HG02588 (cell line): ENCODE data around the gene RNF207.

Source experiments
- ATAC-seq: cut with Tn5 transposase; IDR thresholded peaks from one replicate; pipeline ENCODE4 v1.9.1; 2021; ENCODE audit warnings: mild to moderate bottlenecking, moderate library complexity; ENCODE audit not compliant: unreplicated experiment

RNF207 gene, protein sequence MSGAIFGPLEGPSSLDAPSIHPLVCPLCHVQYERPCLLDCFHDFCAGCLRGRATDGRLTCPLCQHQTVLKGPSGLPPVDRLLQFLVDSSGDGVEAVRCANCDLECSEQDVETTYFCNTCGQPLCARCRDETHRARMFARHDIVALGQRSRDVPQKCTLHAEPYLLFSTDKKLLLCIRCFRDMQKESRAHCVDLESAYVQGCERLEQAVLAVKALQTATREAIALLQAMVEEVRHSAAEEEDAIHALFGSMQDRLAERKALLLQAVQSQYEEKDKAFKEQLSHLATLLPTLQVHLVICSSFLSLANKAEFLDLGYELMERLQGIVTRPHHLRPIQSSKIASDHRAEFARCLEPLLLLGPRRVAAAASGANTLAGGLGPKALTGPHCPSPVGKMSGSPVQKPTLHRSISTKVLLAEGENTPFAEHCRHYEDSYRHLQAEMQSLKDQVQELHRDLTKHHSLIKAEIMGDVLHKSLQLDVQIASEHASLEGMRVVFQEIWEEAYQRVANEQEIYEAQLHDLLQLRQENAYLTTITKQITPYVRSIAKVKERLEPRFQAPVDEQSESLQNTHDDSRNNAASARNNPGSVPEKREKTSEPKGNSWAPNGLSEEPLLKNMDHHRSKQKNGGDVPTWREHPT

GRCh38 chr1:6205849-6206519 is at the start of gene RNF207:
TSS of gene RNF207 (plus strand) at chr1:6206119. CDS start at chr1:6206536, 417 bp downstream.
- no peak for ATAC-seq

- ATAC-seq = no peak
Measured at GRCh38 chr1:6157132-6157527, 48.8 kb upstream of the RNF207 start.

GRCh38 chr1:6157528-6158174 is 48.3 kb upstream of the RNF207 start:
- no peak for ATAC-seq

- no peak for ATAC-seq
Measured at GRCh38 chr1:6158181-6158580, 47.7 kb upstream of the RNF207 start.

DNA sequence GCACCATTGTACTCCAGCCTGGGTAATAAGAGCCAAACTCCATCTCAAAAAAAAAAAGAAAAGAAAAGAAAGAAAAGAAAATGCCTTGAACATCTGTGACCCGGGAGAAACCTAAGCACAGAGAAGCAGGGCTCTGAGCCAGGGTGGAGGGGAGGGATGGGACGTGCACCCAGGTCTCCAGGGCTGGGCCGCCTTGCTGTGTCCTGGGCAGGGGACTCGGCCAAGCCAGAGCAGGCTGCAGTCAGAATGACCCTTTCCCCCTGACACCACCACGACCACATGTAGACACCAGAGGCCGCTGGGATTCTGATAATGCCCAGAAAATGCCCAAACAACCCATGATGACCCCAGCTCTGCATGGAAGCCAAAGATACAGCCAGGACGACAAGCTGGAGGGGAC is 43.6 kb upstream of the RNF207 start:
- ATAC-seq = no peak

DNA sequence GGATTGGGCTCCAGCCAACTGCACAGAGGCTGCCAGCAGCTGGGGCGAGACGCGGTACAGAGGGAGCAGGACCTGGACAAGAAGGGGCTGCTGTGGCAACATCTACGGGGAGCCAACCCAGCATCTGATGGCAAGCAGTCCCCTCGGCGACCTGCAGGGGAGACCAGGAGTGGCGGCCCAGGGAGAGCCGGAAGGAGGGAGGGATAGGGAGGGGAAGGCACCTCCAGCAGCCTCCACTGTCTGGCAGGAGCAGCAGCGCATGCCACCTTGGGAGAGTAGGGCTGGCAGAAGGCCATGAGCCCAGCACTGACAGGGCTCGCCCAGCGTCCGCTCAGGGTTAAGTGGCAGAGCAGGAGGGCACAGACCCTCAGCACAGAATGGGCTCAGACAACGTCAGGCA is 43.1 kb upstream of the RNF207 start:
- no peak for ATAC-seq

GRCh38 chr1:6163191-6163972 is 42.5 kb upstream of the RNF207 start:
- no peak for ATAC-seq

DNA sequence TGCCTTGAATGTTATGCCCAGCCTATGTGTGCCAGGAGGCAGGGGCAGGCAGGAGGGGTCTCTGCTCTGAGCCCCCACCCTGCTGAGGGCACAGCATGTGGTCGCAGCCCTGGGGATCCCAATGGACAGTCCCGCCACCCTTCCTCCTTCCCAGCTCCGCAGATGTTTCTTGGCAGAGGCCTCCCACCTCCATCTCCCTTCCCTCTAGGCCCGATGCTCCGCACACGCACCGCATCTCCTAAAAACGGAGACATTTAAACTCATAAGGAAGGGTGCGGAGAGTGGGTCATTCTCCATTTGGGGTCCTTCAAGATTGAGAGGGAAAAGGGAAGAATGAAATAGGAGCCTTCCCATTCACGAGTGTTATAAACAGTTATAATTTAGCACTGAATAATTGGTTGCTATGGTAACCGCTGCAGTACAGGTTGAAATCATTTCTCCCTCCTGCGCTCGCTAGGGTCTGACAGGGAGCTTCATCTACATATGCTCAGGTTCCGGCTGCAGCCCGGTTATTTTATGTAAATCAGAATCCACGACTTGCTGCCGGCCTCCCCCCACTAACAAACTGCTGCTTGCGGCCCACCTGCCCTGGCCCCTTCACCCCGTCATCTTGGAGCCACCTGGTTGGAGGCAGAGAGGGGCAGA is 41.8 kb upstream of the RNF207 start:
- no peak for ATAC-seq

- ATAC-seq = no peak
Measured at GRCh38 chr1:6165027-6165426, 40.9 kb upstream of the RNF207 start.

GRCh38 chr1:6165441-6165985 is 40.4 kb upstream of the RNF207 start:
- no peak for ATAC-seq

GRCh38 chr1:6166221-6166620 is 39.7 kb upstream of the RNF207 start:
- ATAC-seq = no peak

DNA sequence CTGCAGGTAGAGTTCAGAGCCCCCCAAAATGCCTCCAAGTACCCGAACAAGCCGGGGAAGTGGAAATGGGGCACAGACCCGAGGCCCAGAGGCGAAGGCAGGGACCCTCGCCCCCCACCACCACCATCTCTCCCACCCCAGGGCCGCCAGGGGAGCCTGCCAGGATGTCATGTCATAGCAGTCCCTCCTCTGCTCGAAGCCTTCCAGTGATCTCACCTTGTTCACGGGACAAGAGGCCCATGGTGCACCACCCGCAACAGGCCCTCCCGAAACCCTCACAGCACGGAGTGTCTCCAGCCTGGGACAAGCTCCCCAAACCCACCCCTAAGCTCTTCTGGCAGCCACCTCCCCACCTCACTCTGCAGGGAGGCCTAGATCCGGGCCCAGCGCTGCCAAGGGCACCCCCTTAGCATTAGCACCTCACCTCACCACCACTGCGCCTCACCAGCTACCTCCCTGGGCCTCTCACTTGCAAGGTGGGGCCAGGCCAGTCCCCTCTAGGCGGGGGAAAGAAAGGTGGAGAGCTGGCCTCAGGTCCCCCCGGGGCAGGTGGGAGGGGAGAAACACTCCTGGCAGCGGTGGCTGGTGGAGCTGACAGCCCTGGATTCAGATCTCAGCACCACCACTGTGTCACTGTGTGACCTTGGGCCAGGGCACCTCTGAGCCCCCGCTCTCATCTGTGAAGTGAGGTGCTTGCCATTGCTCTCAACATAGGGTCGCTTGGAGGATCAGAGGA is 39.1 kb upstream of the RNF207 start:
- no peak for ATAC-seq

GRCh38 chr1:6167391-6168303 is 38.3 kb upstream of the RNF207 start:
- no peak for ATAC-seq

DNA sequence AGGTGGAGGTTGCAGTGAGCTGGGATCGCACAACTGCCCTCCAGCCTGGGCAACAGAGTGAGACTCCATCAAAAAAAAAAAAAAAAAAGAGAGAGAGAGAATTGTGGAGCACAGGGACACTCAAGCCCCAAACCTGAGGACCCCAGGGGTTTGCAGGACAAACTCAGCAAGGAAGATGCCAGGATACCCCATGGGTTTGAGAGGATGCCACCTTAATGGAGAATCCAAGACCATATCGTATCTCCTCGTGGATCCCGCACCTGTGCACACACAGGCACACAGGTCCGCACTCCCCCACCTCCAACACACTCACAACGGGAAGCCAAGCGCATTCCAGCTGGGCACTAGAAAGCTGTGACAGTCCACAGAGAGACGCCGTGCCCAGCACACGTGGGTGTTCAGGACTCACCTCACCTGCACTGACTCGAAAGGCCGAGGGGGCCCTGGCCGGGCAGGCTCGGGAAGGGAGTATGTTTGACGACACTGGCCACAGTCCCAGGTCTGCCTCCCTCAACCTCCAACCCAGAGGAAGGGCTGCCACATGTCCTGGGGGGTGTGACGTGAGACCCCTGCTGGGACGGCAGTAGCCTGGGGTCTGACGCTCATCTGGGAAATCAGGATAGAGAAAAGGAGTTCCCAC is 36.9 kb upstream of the RNF207 start:
- ATAC-seq = no peak

DNA sequence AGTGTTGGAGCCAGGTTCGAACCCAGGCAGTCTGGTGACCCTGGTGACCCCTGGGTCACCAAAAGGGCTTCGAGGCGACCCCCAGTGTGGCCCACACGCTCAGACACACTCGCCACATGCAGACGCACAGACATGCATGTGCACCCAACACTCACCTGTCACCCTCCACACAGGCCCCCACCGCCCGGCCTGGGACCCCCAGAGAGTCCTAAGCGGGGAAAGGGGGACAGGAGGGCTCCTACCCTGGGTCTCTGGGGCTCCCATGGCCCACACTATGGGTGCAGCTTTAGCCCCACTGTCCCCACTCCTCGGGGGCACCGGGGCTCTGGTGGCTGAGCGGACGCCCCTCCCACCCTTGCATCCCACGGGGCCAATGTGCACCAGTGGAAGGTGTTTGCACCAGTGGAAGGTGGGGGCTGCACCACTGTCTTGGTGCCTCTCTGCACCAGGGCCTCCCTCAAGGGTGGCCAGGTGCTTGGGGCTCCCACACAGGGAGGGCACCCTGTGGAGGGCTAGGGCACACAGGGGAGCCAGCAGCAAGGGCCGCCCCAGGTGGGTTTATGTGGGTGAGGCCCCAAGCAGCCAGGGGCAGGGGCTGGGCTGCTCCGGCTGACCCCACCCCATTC is 35.7 kb upstream of the RNF207 start:
- no peak for ATAC-seq

DNA sequence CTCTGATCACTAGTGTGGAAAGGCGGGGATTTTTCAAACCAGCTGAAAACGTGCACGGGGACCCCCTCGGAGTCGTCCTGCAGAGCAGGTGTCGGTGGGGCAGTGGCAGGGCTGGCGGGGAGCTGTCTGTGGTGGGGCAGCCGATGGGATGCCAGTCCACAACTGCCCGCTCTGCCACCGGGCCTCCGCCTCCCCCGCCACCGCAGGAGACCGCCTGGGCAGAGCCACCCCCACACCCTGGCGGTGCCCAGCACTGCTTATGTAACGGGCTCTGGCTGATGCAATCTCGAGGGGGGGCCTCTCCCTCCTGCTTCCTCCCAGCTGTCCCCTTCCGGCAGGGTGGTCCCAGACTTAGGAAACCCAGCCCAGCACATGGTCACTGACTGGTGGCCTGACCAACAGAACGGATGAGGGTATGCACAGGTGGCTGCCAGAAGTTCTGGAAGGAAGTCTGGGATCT is 35.1 kb upstream of the RNF207 start:
- no peak for ATAC-seq

GRCh38 chr1:6171548-6172124 is 34.3 kb upstream of the RNF207 start:
- no peak for ATAC-seq
